Hepatocyte (in vitro differentiated cells): ENCODE measurements around the gene CASKIN1. TPM values are rescaled to one million over a fixed set of nuclear protein-coding genes. Genes with fewer than 3 reads are reported as not detected.

Experiments used
- DNase-seq: peaks from one replicate; pipeline ENCODE4 v3.0.0-alpha.2; 2016; ENCODE audit warnings: low spot score
- H2AFZ ChIP-seq: fragments of 200-600 bp; sonication (generic); 2 replicates; pipeline ENCODE4 v1.6.0; 2016; ENCODE audit warnings: antibody characterized with exemption, mild to moderate bottlenecking
- H3K27ac ChIP-seq: fragments of 200-600 bp; sonication (generic); 2 replicates; pipeline ENCODE4 v1.5.1; 2016; ENCODE audit warnings: mild to moderate bottlenecking
- H3K27me3 ChIP-seq: fragments of 200-600 bp; sonication (generic); 2 replicates; pipeline ENCODE4 v1.6.1; 2016
- H3K36me3 ChIP-seq: fragments of 200-600 bp; sonication (generic); replicated peaks from 2 replicates; pipeline ENCODE4 v1.5.1; 2016; ENCODE audit warnings: low read depth; ENCODE audit not compliant: insufficient read depth
- H3K4me1 ChIP-seq: fragments of 200-600 bp; sonication (generic); 2 replicates; pipeline ENCODE4 v1.5.1; 2016; ENCODE audit warnings: mild to moderate bottlenecking, moderate library complexity; ENCODE audit not compliant: insufficient read depth
- H3K4me2 ChIP-seq: fragments of 200-600 bp; sonication (generic); 2 replicates; pipeline ENCODE4 v1.6.0; 2016
- H3K4me3 ChIP-seq: fragments of 200-600 bp; sonication (generic); 2 replicates; pipeline ENCODE4 v1.5.1; 2016; ENCODE audit warnings: mild to moderate bottlenecking
- H3K79me2 ChIP-seq: fragments of 200-600 bp; sonication (generic); 2 replicates; pipeline ENCODE4 v1.6.0; 2017; ENCODE audit warnings: mild to moderate bottlenecking
- H3K9me2 ChIP-seq: fragments of 200-600 bp; sonication (generic); replicated peaks from 2 replicates; pipeline ENCODE4 v1.6.0; 2017; ENCODE audit warnings: mild to moderate bottlenecking; ENCODE audit not compliant: insufficient read depth
- H3K9me3 ChIP-seq: fragments of 200-600 bp; sonication (generic); 2 replicates; pipeline ENCODE4 v1.5.1; 2016; ENCODE audit warnings: low read depth, mild to moderate bottlenecking
- H4K20me1 ChIP-seq: fragments of 200-600 bp; sonication (generic); 2 replicates; pipeline ENCODE4 v1.6.0; 2016; ENCODE audit warnings: mild to moderate bottlenecking; ENCODE audit not compliant: insufficient read depth, poor library complexity, severe bottlenecking
- CTCF ChIP-seq: fragments of 200-600 bp; sonication (generic); IDR thresholded peaks from 2 replicates; pipeline ENCODE4 v1.5.1; 2016; ENCODE audit warnings: antibody characterized with exemption, mild to moderate bottlenecking; ENCODE audit not compliant: poor library complexity
- EZH2 ChIP-seq: fragments of 200-600 bp; sonication (generic); IDR thresholded peaks from 2 replicates; pipeline ENCODE4 v1.6.1; 2016; ENCODE audit warnings: antibody characterized with exemption, mild to moderate bottlenecking, borderline replicate concordance
- EZH2phosphoT487 ChIP-seq: fragments of 200-600 bp; sonication (generic); IDR thresholded peaks from one replicate; pipeline ENCODE4 v1.6.1; 2018; ENCODE audit warnings: antibody characterized with exemption, mild to moderate bottlenecking, low read depth, moderate library complexity; ENCODE audit not compliant: unreplicated experiment, severe bottlenecking
- WGBS: methylation state at CpG from one replicate; pipeline ENCODE4 v1.1.6; 2016; ENCODE audit warnings: low lambda C conversion rate; ENCODE audit errors: missing lambda C conversion rate; 5-methylcytosine and 5-hydroxymethylcytosine counted together
- polyA plus RNA-seq: library from polyadenylated mRNA; unstranded; fragments of >200 nt; fragmentation: Nextera tagmentation; extraction: Ambion mirVana; gene quantifications from 2 replicates; pipeline ENCODE4 v1.2.1, GENCODE V29; 2016
- total RNA-seq: library from RNA; depleted of rRNA; stranded (reverse); fragments of >200 nt; gene quantifications from 2 replicates; pipeline ENCODE4 v1.2.3, GENCODE V29; 2014

CASKIN1 gene
- total and polyA plus RNA-seq, 2 experiments from 2014 or later: 0.47 to 1.7 TPM

GRCh38 chr16:2151188-2152091 is 45.0 kb downstream of the CASKIN1 start:
- Histone ChIP-seq H3K4me3 (no peak overlapping the region), H3K4me2 (peak overlapping the region; percentile 93), H3K9me2 (no peaks in the 10 kb centered on the region), H3K9me3 (no peaks in the 10 kb centered on the region), H3K79me2 (peaks cover 51% of the 10 kb centered on the region), H2AFZ (no peak overlapping the region), H4K20me1 (peaks cover 63% of the 10 kb centered on the region), H3K27me3 (no peaks in the 10 kb centered on the region), H3K4me1 (peaks cover 59% of the 10 kb centered on the region), H3K27ac (no peak overlapping the region), H3K36me3 (no peaks in the 10 kb centered on the region)
- TF ChIP-seq EZH2phosphoT487 (no peak), CTCF (no peak), EZH2 (no peak)
- no peak for DNase-seq
- WGBS: 79% methylated on average over 13 of the region's 13 CpGs

- Histone ChIP-seq H3K4me2 (peak overlapping the region; percentile 93), H3K9me2 (no peaks in the 10 kb centered on the region), H3K79me2 (peaks cover 45% of the 10 kb centered on the region), H3K9me3 (no peaks in the 10 kb centered on the region), H3K4me1 (peaks cover 59% of the 10 kb centered on the region), H4K20me1 (peaks cover 63% of the 10 kb centered on the region), H3K27me3 (no peaks in the 10 kb centered on the region), H3K27ac (no peak overlapping the region), H3K4me3 (no peak overlapping the region), H3K36me3 (no peaks in the 10 kb centered on the region), H2AFZ (no peak overlapping the region)
- DNase-seq: no peak
- TF ChIP-seq CTCF (no peak), EZH2 (no peak), EZH2phosphoT487 (no peak)
- WGBS: 50% methylated on average over 18 of the region's 18 CpGs
Measured at GRCh38 chr16:2150418-2151187, 45.8 kb downstream of the CASKIN1 start.

- H2AFZ ChIP-seq: no peak overlapping the region
- no peaks in the 10 kb centered on the region for H3K9me3 ChIP-seq
- peak overlapping the region; percentile 93 for H3K4me2 ChIP-seq
- H3K79me2 ChIP-seq: peaks cover 43% of the 10 kb centered on the region
- no peak for DNase-seq
- H3K27ac ChIP-seq: no peak overlapping the region
- H3K4me1 ChIP-seq: peaks cover 59% of the 10 kb centered on the region
- no peaks in the 10 kb centered on the region for H3K9me2 ChIP-seq
- no peaks in the 10 kb centered on the region for H3K27me3 ChIP-seq
- 33% methylated on average over 23 of the region's 24 CpGs for WGBS
- no peak for TF ChIP-seq CTCF
- TF ChIP-seq EZH2phosphoT487: no peak
- TF ChIP-seq EZH2: no peak
- peaks cover 60% of the 10 kb centered on the region for H4K20me1 ChIP-seq
- H3K36me3 ChIP-seq: no peaks in the 10 kb centered on the region
- H3K4me3 ChIP-seq: no peak overlapping the region
Measured at GRCh38 chr16:2149630-2150417, 46.6 kb downstream of the CASKIN1 start.
